Neuronal stem cell (in vitro differentiated cells): Measurements from ENCODE around the gene OR12D2.

Experiments
- DNase-seq: peaks from one replicate; pipeline ENCODE4 v3.0.0-alpha.2; 2013; ENCODE audit warnings: low spot score
- H2AFZ ChIP-seq: one replicate; pipeline ENCODE4 v1.6.1; 2013; ENCODE audit warnings: mild to moderate bottlenecking, low read length, inconsistent platforms
- H2AK5ac ChIP-seq: 2 replicates; pipeline ENCODE4 v1.6.1; 2013; ENCODE audit warnings: low read depth, mild to moderate bottlenecking, inconsistent platforms, low read length, moderate library complexity, mixed read lengths
- H2BK120ac ChIP-seq: 2 replicates; pipeline ENCODE4 v1.6.1; 2013; ENCODE audit warnings: low read depth, mild to moderate bottlenecking, inconsistent platforms, low read length, moderate library complexity, mixed read lengths
- H2BK12ac ChIP-seq: one replicate; pipeline ENCODE4 v1.6.1; 2013; ENCODE audit warnings: low read length, inconsistent platforms
- H2BK15ac ChIP-seq: 2 replicates; pipeline ENCODE4 v1.6.1; 2013; ENCODE audit warnings: mild to moderate bottlenecking, low read length, inconsistent platforms, mixed read lengths
- H2BK5ac ChIP-seq: one replicate; pipeline ENCODE4 v1.6.1; 2013; ENCODE audit warnings: inconsistent platforms, mild to moderate bottlenecking, low read length, moderate library complexity
- H3K14ac ChIP-seq: one replicate; pipeline ENCODE4 v1.6.1; 2013; ENCODE audit warnings: low read length, inconsistent platforms
- H3K18ac ChIP-seq: 2 replicates; pipeline ENCODE4 v1.6.1; 2013; ENCODE audit warnings: low read length, inconsistent platforms
- H3K23ac ChIP-seq: 2 replicates; pipeline ENCODE4 v1.6.1; 2013; ENCODE audit warnings: low read depth, mild to moderate bottlenecking, mixed read lengths, low read length, inconsistent platforms; ENCODE audit not compliant: poor library complexity
- H3K27ac ChIP-seq: replicated peaks from 3 replicates; pipeline ENCODE4 v1.5.1; 2013; ENCODE audit warnings: low read length, inconsistent platforms
- H3K27me3 ChIP-seq, 3 experiments: 2 replicates each; pipeline ENCODE4 v1.6.1; 2013; ENCODE audit warnings: low read length in 3 of 3, mild to moderate bottlenecking in 2 of 3, inconsistent platforms in 1 of 3, low read depth in 1 of 3, mixed read lengths in 1 of 3, moderate library complexity in 1 of 3; ENCODE audit not compliant: control insufficient read depth in 3 of 3, insufficient read depth in 3 of 3
- H3K36me3 ChIP-seq, 2 donors: replicated peaks in 1 of 2; 2 replicates each; pipeline ENCODE4 v1.6.1; 2013; ENCODE audit warnings: low read length in 2 of 2; ENCODE audit not compliant: control insufficient read depth in 2 of 2, insufficient read depth in 2 of 2
- H3K4ac ChIP-seq: 2 replicates; pipeline ENCODE4 v1.6.1; 2013; ENCODE audit warnings: inconsistent platforms, mild to moderate bottlenecking, low read length, moderate library complexity
- H3K4me1 ChIP-seq, 2 donors: 1 replicate in 1 of 2; 2 replicates in 1 of 2; pipeline ENCODE4 v1.6.1; 2013; ENCODE audit warnings: low read length in 2 of 2, low read depth in 1 of 2; ENCODE audit not compliant: control insufficient read depth in 2 of 2, insufficient read depth in 1 of 2
- H3K4me2 ChIP-seq: one replicate; pipeline ENCODE4 v1.6.1; 2013; ENCODE audit warnings: mild to moderate bottlenecking, low read length, inconsistent platforms; ENCODE audit not compliant: insufficient read depth, poor library complexity, severe bottlenecking
- H3K4me3 ChIP-seq, 2 donors: 2 replicates each; pipeline ENCODE4 v1.5.1; 2013; ENCODE audit warnings: low read length in 2 of 2, mild to moderate bottlenecking in 2 of 2, inconsistent platforms in 1 of 2, moderate library complexity in 1 of 2
- H3K79me1 ChIP-seq: one replicate; pipeline ENCODE4 v1.6.1; 2013; ENCODE audit warnings: low read depth, mild to moderate bottlenecking, inconsistent platforms, low read length, moderate library complexity
- H3K9ac ChIP-seq: one replicate; pipeline ENCODE4 v1.6.1; 2013; ENCODE audit warnings: mild to moderate bottlenecking, low read depth, low read length, inconsistent platforms; ENCODE audit not compliant: poor library complexity
- H3K9me3 ChIP-seq, 2 donors: replicated peaks in 1 of 2; 2 replicates each; pipeline versions ENCODE3 to v1.6.1; 2013; ENCODE audit warnings: low read length in 2 of 2, mild to moderate bottlenecking in 2 of 2, inconsistent platforms in 1 of 2, low read depth in 1 of 2, mixed read lengths in 1 of 2, moderate library complexity in 1 of 2; ENCODE audit not compliant: control insufficient read depth in 2 of 2, insufficient read depth in 1 of 2
- H4K8ac ChIP-seq: one replicate; pipeline ENCODE4 v1.6.1; 2013; ENCODE audit warnings: low read depth, mild to moderate bottlenecking, inconsistent platforms, low read length, moderate library complexity
- H4K91ac ChIP-seq: one replicate; pipeline ENCODE4 v1.6.1; 2013; ENCODE audit warnings: low read length, low read depth, mild to moderate bottlenecking, inconsistent platforms; ENCODE audit not compliant: poor library complexity
- WGBS, 2 donors: extraction: QIAGEN DNeasy Blood & Tissue Kit; methylation state at CpG; one replicate each; pipeline ENCODE4 v1.1.7; 2013; ENCODE audit warnings: missing lambda C conversion rate in 2 of 2, mixed read lengths in 1 of 2; ENCODE audit not compliant: insufficient read length in 2 of 2, insufficient replicate concordance in 1 of 2; ENCODE audit errors: extremely low coverage in 2 of 2; 5-methylcytosine and 5-hydroxymethylcytosine counted together

The OR12D2 gene

DNA sequence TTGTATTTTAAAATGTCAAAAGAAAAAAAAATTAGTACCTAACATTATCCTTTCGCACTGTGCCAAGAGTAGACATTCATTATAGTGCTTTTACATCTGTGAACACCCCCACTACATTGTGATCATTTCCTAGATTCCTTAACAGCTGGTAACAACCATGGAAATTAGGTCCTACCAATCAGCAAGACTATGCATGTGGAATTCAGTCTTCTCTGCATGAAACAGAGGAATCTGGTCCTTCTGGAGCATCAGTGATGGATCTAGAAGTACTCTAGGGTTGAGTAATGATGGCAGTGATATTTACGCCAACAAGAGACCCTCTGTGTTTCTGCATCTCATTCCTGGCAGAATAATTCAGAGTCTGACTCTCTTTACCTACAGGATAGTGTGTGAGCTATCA lies 28.7 kb downstream of the OR12D2 start:
- Histone ChIP-seq H3K14ac (no peak overlapping the region), H4K8ac (no peak overlapping the region), H3K4ac (no peak overlapping the region), H3K36me3 (no peaks in the 10 kb centered on the region), H2BK12ac (no peak overlapping the region), H3K9me3 (no peaks in the 10 kb centered on the region), H4K91ac (no peak overlapping the region), H2BK120ac (no peak overlapping the region), H3K27me3 (no peaks in the 10 kb centered on the region), H3K79me1 (no peaks in the 10 kb centered on the region), H2BK15ac (no peak overlapping the region), H3K23ac (no peak overlapping the region), H3K4me2 (no peak overlapping the region), H3K4me1 (peaks cover 0 to 2% of the 10 kb centered on the region in 2 donors), H3K4me3 (no peak overlapping the region), H2BK5ac (no peak overlapping the region), H3K18ac (no peak overlapping the region), H2AFZ (no peak overlapping the region), H2AK5ac (no peak overlapping the region), H3K27ac (no peak overlapping the region), H3K9ac (no peak overlapping the region)
- no peak for DNase-seq
- WGBS, 2 donors = no CpG with 5 or more reads among the region's 2 CpGs

DNA sequence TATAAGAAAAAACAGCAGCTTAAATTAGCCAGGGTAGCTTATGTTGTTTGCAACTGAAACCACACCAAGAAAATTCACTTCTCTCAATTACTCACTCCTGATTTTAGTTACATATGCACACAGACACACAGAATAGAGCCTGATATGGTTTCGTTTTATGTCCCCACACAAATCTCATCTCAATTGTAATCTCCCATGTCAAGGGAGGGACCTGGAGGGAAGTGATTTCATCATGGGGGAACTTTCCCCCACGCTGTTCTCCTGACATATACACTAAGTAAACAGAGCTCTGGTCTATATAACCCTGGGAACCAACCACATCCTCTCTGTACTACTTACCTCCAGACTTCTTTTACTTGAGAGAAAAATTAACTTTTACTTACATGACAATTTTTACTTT lies 29.1 kb downstream of the OR12D2 start:
- Histone ChIP-seq H3K9me3 (no peaks in the 10 kb centered on the region), H3K14ac (no peak overlapping the region), H3K4ac (no peak overlapping the region), H3K18ac (no peak overlapping the region), H3K4me2 (no peak overlapping the region), H3K4me1 (peaks cover 0 to 2% of the 10 kb centered on the region in 2 donors), H2BK12ac (no peak overlapping the region), H2BK5ac (no peak overlapping the region), H3K4me3 (no peak overlapping the region), H4K8ac (no peak overlapping the region), H2AFZ (no peak overlapping the region), H3K23ac (no peak overlapping the region), H3K9ac (no peak overlapping the region), H2BK120ac (no peak overlapping the region), H4K91ac (no peak overlapping the region), H3K79me1 (no peaks in the 10 kb centered on the region), H2AK5ac (no peak overlapping the region), H3K27ac (no peak overlapping the region), H2BK15ac (no peak overlapping the region), H3K27me3 (no peaks in the 10 kb centered on the region), H3K36me3 (no peaks in the 10 kb centered on the region)
- WGBS, 2 donors = no CpG with 5 or more reads among the region's 2 CpGs
- no peak for DNase-seq

DNA sequence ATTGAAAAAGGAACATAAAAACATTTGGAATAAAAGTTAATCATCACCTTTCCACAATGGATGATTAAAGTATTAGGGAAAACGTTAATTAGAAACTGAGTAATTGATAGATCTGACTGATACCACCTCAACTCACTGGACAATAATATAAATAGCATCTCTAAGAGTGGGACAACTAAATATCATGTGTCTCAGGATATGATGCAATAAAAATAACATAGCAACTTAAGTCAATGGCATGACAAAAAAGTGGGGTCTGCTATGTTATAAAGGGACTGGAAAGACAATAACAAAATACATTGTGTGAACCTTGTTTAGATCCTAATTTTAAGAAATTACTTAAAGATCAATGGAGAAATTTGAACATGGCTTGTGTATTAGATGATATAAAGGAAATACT lies 29.6 kb downstream of the OR12D2 start:
- H3K4me3 ChIP-seq = no peak overlapping the region
- H2AFZ ChIP-seq = no peak overlapping the region
- no peak overlapping the region for H2BK5ac ChIP-seq
- H3K79me1 ChIP-seq = no peaks in the 10 kb centered on the region
- H3K4me1 ChIP-seq = peaks cover 0 to 2% of the 10 kb centered on the region in 2 donors
- H3K9me3 ChIP-seq = no peaks in the 10 kb centered on the region
- H3K14ac ChIP-seq = no peak overlapping the region
- no peak overlapping the region for H3K18ac ChIP-seq
- no CpG with 5 or more reads among the region's 1 CpG for WGBS, 2 donors
- H3K4me2 ChIP-seq = no peak overlapping the region
- H4K8ac ChIP-seq = no peak overlapping the region
- no peak overlapping the region for H4K91ac ChIP-seq
- H3K23ac ChIP-seq = no peak overlapping the region
- H3K27ac ChIP-seq = no peak overlapping the region
- DNase-seq = no peak
- no peak overlapping the region for H2BK120ac ChIP-seq
- no peak overlapping the region for H3K4ac ChIP-seq
- H2AK5ac ChIP-seq = no peak overlapping the region
- H2BK15ac ChIP-seq = no peak overlapping the region
- no peak overlapping the region for H3K9ac ChIP-seq
- H3K27me3 ChIP-seq = no peaks in the 10 kb centered on the region
- H2BK12ac ChIP-seq = no peak overlapping the region
- no peaks in the 10 kb centered on the region for H3K36me3 ChIP-seq

DNA sequence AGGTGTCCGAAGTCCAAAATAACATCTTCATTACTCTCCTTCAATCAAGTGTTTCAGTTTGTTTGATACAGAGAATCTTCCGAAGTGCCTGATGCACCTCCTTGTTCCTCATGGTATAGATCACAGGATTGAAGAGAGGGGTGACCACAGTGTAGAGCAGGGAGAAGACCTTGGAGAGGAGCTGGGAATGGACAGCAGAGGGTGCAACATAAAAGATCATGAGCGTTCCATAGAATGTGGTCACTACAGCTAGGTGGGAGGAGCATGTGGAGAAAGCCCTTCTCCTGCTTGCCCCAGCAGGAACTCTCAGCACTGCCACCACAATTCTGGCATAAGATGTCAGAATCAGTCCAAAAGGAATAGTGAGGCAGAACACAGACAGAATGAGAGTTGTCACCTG lies 31.2 kb downstream of the OR12D2 start:
- H3K9me3 ChIP-seq = no peaks in the 10 kb centered on the region
- no peak overlapping the region for H2AFZ ChIP-seq
- H3K27me3 ChIP-seq = no peaks in the 10 kb centered on the region
- no peak overlapping the region for H3K18ac ChIP-seq
- no peak overlapping the region for H3K4me2 ChIP-seq
- no peak overlapping the region for H4K8ac ChIP-seq
- no peak overlapping the region for H2BK12ac ChIP-seq
- H3K36me3 ChIP-seq = no peaks in the 10 kb centered on the region
- H3K4me1 ChIP-seq = peaks cover 0 to 2% of the 10 kb centered on the region in 2 donors
- no peak overlapping the region for H2BK120ac ChIP-seq
- H4K91ac ChIP-seq = no peak overlapping the region
- H2BK5ac ChIP-seq = no peak overlapping the region
- no peak for DNase-seq
- peak overlapping the region in 1 of 2 donors; percentile 24 for H3K4me3 ChIP-seq
- H3K9ac ChIP-seq = no peak overlapping the region
- H3K79me1 ChIP-seq = no peaks in the 10 kb centered on the region
- no peak overlapping the region for H2BK15ac ChIP-seq
- H3K14ac ChIP-seq = no peak overlapping the region
- no peak overlapping the region for H2AK5ac ChIP-seq
- no peak overlapping the region for H3K4ac ChIP-seq
- no peak overlapping the region for H3K23ac ChIP-seq
- H3K27ac ChIP-seq = no peak overlapping the region
- WGBS, 2 donors = no CpG with 5 or more reads among the region's 3 CpGs
